WTC11 (cell line): ENCODE measurements around the gene MRE11. TPM values are rescaled to one million over a fixed set of nuclear protein-coding genes. Genes with fewer than 3 reads are reported as not detected.

Source experiments
- ATAC-seq: fragments of 200-7000 bp; cut with Tn5 transposase; 2 replicates; pipeline ENCODE4 v1.10.0; 2021; ENCODE audit warnings: mild to moderate bottlenecking, moderate library complexity
- CTCF ChIA-PET: fragments of 300-600 bp; sonication (Branson Sonifier 250); formaldehyde crosslinking; loops from one replicate; lab custom pipeline; 2021; ENCODE audit warnings: antibody characterized with exemption; lab: Charles Lee
- POLR2A ChIA-PET: fragments of 350-600 bp; sonication (Branson Sonifier 250); formaldehyde crosslinking; loops from one replicate; lab custom pipeline; 2021; ENCODE audit warnings: antibody characterized with exemption; lab: Charles Lee
- DNase-seq: peaks from one replicate; pipeline ENCODE4 v3.0.0; 2021; ENCODE audit warnings: low spot score
- H3K27ac Mint-ChIP-seq: 2 replicates; pipeline ENCODE4 v1.8.0; 2021; ENCODE audit warnings: mixed read lengths
- H3K27me3 Mint-ChIP-seq: 2 replicates; pipeline ENCODE4 v1.8.0; 2021; ENCODE audit warnings: low read depth, mild to moderate bottlenecking, moderate library complexity, mixed read lengths
- H3K36me3 Mint-ChIP-seq: 2 replicates; pipeline ENCODE4 v1.8.0; 2021; ENCODE audit warnings: mixed read lengths
- H3K4me1 Mint-ChIP-seq: 2 replicates; pipeline ENCODE4 v1.8.0; 2022; ENCODE audit warnings: mixed read lengths
- H3K4me3 Mint-ChIP-seq: 2 replicates; pipeline ENCODE4 v1.8.0; 2021; ENCODE audit warnings: mild to moderate bottlenecking, moderate library complexity, mixed read lengths
- H3K9me3 Mint-ChIP-seq: 2 replicates; pipeline ENCODE4 v1.8.0; 2021; ENCODE audit warnings: mixed read lengths
- AR ChIP-seq: fragments of 250-450 bp; sonication (Bioruptor Pico); IDR thresholded peaks from 2 replicates; pipeline ENCODE4 v1.9.0; 2021; ENCODE audit warnings: mild to moderate bottlenecking
- ATF6 ChIP-seq: sonication (generic); formaldehyde crosslinking; IDR thresholded peaks from 2 replicates; pipeline ENCODE4 v1.8.1; 2023; ENCODE audit warnings: mild to moderate bottlenecking, missing genetic modification reagents
- CREB1 ChIP-seq: sonication (generic); formaldehyde crosslinking; IDR thresholded peaks from 2 replicates; pipeline ENCODE4 v1.8.0; 2023; ENCODE audit warnings: mild to moderate bottlenecking, missing genetic modification reagents
- ERG ChIP-seq: fragments of 250-450 bp; sonication (Bioruptor Pico); IDR thresholded peaks from 2 replicates; pipeline ENCODE4 v1.8.0; 2021; ENCODE audit warnings: mild to moderate bottlenecking
- FOXP4 ChIP-seq: sonication (generic); formaldehyde crosslinking; IDR thresholded peaks from 2 replicates; pipeline ENCODE4 v1.8.0; 2022; ENCODE audit warnings: mild to moderate bottlenecking, missing genetic modification reagents
- GRHL2 ChIP-seq: fragments of 250-450 bp; sonication (Bioruptor Pico); IDR thresholded peaks from 2 replicates; pipeline ENCODE4 v1.8.0; 2022; ENCODE audit warnings: mild to moderate bottlenecking, moderate library complexity; ENCODE audit not compliant: insufficient replicate concordance, severe bottlenecking
- HMGXB4 ChIP-seq: sonication (generic); formaldehyde crosslinking; IDR thresholded peaks from 2 replicates; pipeline ENCODE4 v1.8.1; 2023; ENCODE audit warnings: mild to moderate bottlenecking, moderate library complexity, missing genetic modification reagents
- KAT7 ChIP-seq: sonication (generic); formaldehyde crosslinking; IDR thresholded peaks from 2 replicates; pipeline ENCODE4 v1.8.1; 2023; ENCODE audit warnings: missing genetic modification reagents, mild to moderate bottlenecking, borderline replicate concordance
- NFYB ChIP-seq: sonication (generic); formaldehyde crosslinking; conservative IDR thresholded peaks from 2 replicates; pipeline ENCODE4 v1.8.0; 2022; ENCODE audit warnings: low read depth, missing genetic modification reagents
- NR2C2 ChIP-seq: sonication (generic); formaldehyde crosslinking; IDR thresholded peaks from 2 replicates; pipeline ENCODE4 v1.8.0; 2022; ENCODE audit warnings: mild to moderate bottlenecking, missing genetic modification reagents
- SP1 ChIP-seq: sonication (generic); formaldehyde crosslinking; conservative IDR thresholded peaks from 2 replicates; pipeline ENCODE4 v1.8.1; 2022; ENCODE audit warnings: missing genetic modification reagents
- TEAD1 ChIP-seq: sonication (generic); formaldehyde crosslinking; IDR thresholded peaks from 2 replicates; pipeline ENCODE4 v1.8.0; 2022; ENCODE audit warnings: mild to moderate bottlenecking, missing genetic modification reagents
- TEAD4 ChIP-seq: sonication (generic); formaldehyde crosslinking; IDR thresholded peaks from 2 replicates; pipeline ENCODE4 v1.8.0; 2022; ENCODE audit warnings: mild to moderate bottlenecking, missing genetic modification reagents
- ZNF263 ChIP-seq: sonication (generic); formaldehyde crosslinking; IDR thresholded peaks from 2 replicates; pipeline ENCODE4 v1.8.1; 2022; ENCODE audit warnings: low read depth, mild to moderate bottlenecking, moderate library complexity, missing genetic modification reagents
- ZNF423 ChIP-seq: fragments of 250-450 bp; sonication (Bioruptor Pico); IDR thresholded peaks from 2 replicates; pipeline ENCODE4 v2.1.2; 2022; ENCODE audit warnings: mild to moderate bottlenecking, moderate library complexity
- total RNA-seq: library from RNA; stranded (reverse); gene quantifications from 3 replicates; pipeline ENCODE4 v1.2.3, GENCODE V29; 2021

MRE11 gene
- total RNA-seq, 1 experiment from 2014 or later = 34.3 TPM

GRCh38 chr11:94500181-94500580, 6.5 kb upstream of the MRE11 start:
- DNase-seq (no peak), ATAC-seq (no peak)
- H3K27me3 Mint-ChIP-seq = no peaks in the 10 kb centered on the region
- H3K4me1 Mint-ChIP-seq = no peaks in the 10 kb centered on the region
- H3K27ac Mint-ChIP-seq = no peak overlapping the region
- CTCF ChIA-PET = interaction anchor here (2.1 kb wide), 1 partner anchor 605 kb away, joined by 4 read pairs; no protein-coding TSS in a partner anchor
- peaks cover 9% of the 10 kb centered on the region; the same call in 1 of the 2 replicates for H3K36me3 Mint-ChIP-seq
- H3K4me3 Mint-ChIP-seq = no peak overlapping the region
- H3K9me3 Mint-ChIP-seq = no peaks in the 10 kb centered on the region
- TF ChIP-seq GRHL2 (CRISPR knock-in tag) (no peak), ATF6 (CRISPR knock-in tag) (no peak), NFYB (CRISPR knock-in tag) (no peak), HMGXB4 (no peak), FOXP4 (CRISPR knock-in tag) (no peak), TEAD4 (CRISPR knock-in tag) (no peak)
- POLR2A ChIA-PET = no interaction called here

GRCh38 chr11:94494126-94494680, 559 bp upstream of the MRE11 start:
- ATAC-seq = peak; percentile 76
- Mint-ChIP-seq H3K4me3 (peak overlapping the region; percentile 95), H3K27me3 (no peaks in the 10 kb centered on the region), H3K4me1 (peaks cover 11% of the 10 kb centered on the region), H3K27ac (peak overlapping the region; percentile 52), H3K36me3 (peaks cover 19% of the 10 kb centered on the region), H3K9me3 (no peaks in the 10 kb centered on the region)
- TF ChIP-seq ZNF263 (CRISPR knock-in tag) = no peak
- no peak for TF ChIP-seq ZNF423 (CRISPR knock-in tag)
- peak; percentile 1; the same call in 1 of the 2 replicates for TF ChIP-seq SP1 (CRISPR knock-in tag)
- TF ChIP-seq ERG (CRISPR knock-in tag) = no peak
- TF ChIP-seq CREB1 (CRISPR knock-in tag) = no peak
- TF ChIP-seq TEAD1 (CRISPR knock-in tag) = 0 out of 2 replicates have a peak, but pooled peaks have one; percentile 16
- 0 out of 2 replicates have a peak, but pooled peaks have one; percentile 32 for TF ChIP-seq KAT7 (CRISPR knock-in tag)
- TF ChIP-seq NR2C2 (CRISPR knock-in tag) = no peak
- 0 out of 2 replicates have a peak, but pooled peaks have one; percentile 35 for TF ChIP-seq AR (CRISPR knock-in tag)
- CTCF ChIA-PET = interaction anchor here (0.6 to 2.2 kb wide), 4 partner anchors 11 to 599 kb away, joined by 3 to 14 read pairs (median 6); no protein-coding TSS in a partner anchor
- DNase-seq = no peak
- POLR2A ChIA-PET = interaction anchor here (0.6 kb wide), 2 partner anchors 50 to 366 kb away, joined by 3 read pairs; partner anchors contain the start of gene PANX1
